Measurements from ENCODE around the gene DMD. TPM values are rescaled to one million over a fixed set of nuclear protein-coding genes. Genes with fewer than 3 reads are reported as not detected.
"Not testable (repeated sequence)": the region's sequence is repeated elsewhere in the genome, so short reads cannot be mapped to it uniquely, and the experiment has no call there.

The DMD gene
- total RNA-seq, 1 donor from 2014 or later, result 30.6 TPM

DNA sequence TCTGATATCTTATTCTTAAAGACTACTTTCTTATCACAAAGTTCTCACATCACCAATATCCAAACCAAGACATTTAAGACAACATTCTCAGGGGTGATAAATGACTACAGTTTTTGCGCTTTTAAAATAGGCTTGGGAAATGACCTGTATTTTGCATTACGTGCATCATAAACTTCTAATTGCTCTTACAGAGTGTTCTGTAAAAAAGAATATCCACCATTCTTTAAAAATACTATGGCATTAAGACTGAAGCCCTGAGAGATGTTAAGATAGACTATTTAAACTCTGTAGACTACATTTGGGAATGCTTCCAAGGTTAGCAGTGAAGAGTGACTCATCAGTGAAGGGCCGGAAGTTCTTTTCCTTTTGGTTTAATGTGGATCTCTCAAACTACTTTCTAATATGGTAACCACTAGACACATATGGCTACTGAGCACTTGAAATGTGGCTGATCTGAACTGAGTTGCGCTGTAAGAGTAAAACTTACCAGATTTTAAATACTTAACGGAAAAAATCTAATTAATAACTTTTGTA is 1620.7 kb downstream of the DMD start:
- Histone ChIP-seq H3K79me2 (ENCODE audit: low read depth) (no peaks in the 10 kb centered on the region), H3K4me1 (no peaks in the 10 kb centered on the region), H3K9me3 (ENCODE audit: low read depth) (no peaks in the 10 kb centered on the region), H3K9ac (no peak overlapping the region), H3K4me2 (no peak overlapping the region), H2AFZ (replicated peaks) (no peak overlapping the region), H3K36me3 (no peaks in the 10 kb centered on the region), H3K27me3 (no peaks in the 10 kb centered on the region), H4K20me1 (ENCODE audit: low read depth) (no peaks in the 10 kb centered on the region), H3F3A (ENCODE audit: low read depth) (no peaks in the 10 kb centered on the region), H3K27ac (no peak overlapping the region), H3K4me3 (no peak overlapping the region)
- H3K4me3 Mint-ChIP-seq, result no peak overlapping the region
- TF ChIP-seq CTCF (IDR thresholded peaks at IDR 0.05) (no peak), EZH2phosphoT487 (IDR thresholded peaks at IDR 0.05) (no peak), EZH2 (IDR thresholded peaks at IDR 0.05) (no peak)
- no peak overlapping the region for H3K27ac Mint-ChIP-seq
- peaks cover 6% of the 10 kb centered on the region for H3K9me3 Mint-ChIP-seq
- no peaks in the 10 kb centered on the region for H3K4me1 Mint-ChIP-seq
- DNase-seq (ENCODE audit: low spot score), result no peak
- H3K36me3 Mint-ChIP-seq, result no peaks in the 10 kb centered on the region
- peaks cover 3% of the 10 kb centered on the region for H3K27me3 Mint-ChIP-seq (ENCODE audit: insufficient read depth, low read depth)

DNA sequence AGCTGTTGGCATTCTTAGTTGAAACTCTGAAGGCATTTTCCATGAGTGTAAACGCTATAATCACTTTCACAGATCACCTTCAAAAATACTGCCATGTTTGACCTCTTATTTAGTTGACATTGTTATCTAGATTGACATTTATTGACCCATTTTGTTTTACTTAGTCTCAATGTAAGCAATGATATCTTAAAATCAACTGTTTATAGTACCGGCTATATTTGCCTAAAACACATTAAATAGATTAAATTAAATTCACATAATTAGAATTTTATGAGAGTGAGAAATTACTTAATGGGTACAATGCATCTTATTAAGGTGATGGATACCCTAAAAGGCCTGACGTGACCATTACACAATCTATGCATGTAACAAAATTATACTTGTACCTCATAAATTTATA is 1621.8 kb downstream of the DMD start:
- no peak overlapping the region for H3K27ac Mint-ChIP-seq

DNA sequence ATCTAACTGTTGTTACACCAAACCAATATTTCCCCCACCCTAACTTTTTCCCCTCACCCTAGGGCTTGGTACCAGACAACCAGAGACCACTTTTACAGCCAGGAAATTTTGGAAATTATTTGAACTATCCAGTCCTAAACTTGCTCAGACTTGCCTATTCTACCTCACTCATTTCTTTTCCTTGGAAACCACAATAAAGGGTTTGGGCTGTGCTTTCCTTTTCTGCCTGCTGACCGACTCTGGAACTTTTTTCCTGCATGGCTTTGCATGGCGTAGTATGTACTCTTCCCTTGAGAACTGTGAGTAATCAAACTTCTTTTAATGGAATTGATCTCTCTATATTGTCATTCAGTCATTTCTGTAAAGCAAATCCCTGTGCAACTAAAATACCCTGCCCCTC is 1623.0 kb downstream of the DMD start:
- Histone ChIP-seq H3K4me1 (no peaks in the 10 kb centered on the region), H3K9me3 (ENCODE audit: low read depth) (peaks cover 3% of the 10 kb centered on the region), H3K27ac (no peak overlapping the region), H3K36me3 (no peaks in the 10 kb centered on the region), H3K9ac (no peak overlapping the region), H2AFZ (replicated peaks) (no peak overlapping the region), H3K4me3 (no peak overlapping the region), H4K20me1 (ENCODE audit: low read depth) (no peaks in the 10 kb centered on the region), H3K79me2 (ENCODE audit: low read depth) (no peaks in the 10 kb centered on the region), H3F3A (ENCODE audit: low read depth) (no peaks in the 10 kb centered on the region), H3K27me3 (no peaks in the 10 kb centered on the region), H3K4me2 (no peak overlapping the region)
- TF ChIP-seq EZH2 (IDR thresholded peaks at IDR 0.05) (no peak), CTCF (IDR thresholded peaks at IDR 0.05) (no peak), EZH2phosphoT487 (IDR thresholded peaks at IDR 0.05) (no peak)
- no peak for DNase-seq (ENCODE audit: low spot score)
- Mint-ChIP-seq H3K4me3 (no peak overlapping the region), H3K27me3 (ENCODE audit: insufficient read depth, low read depth) (peaks cover 3% of the 10 kb centered on the region), H3K4me1 (no peaks in the 10 kb centered on the region), H3K36me3 (no peaks in the 10 kb centered on the region), H3K9me3 (peaks cover 10% of the 10 kb centered on the region), H3K27ac (no peak overlapping the region)

More for the DNA sequence above, 1621.8 kb downstream of the DMD start:
- Histone ChIP-seq H4K20me1 (ENCODE audit: low read depth) (no peaks in the 10 kb centered on the region), H3K9ac (no peak overlapping the region), H3F3A (ENCODE audit: low read depth) (no peaks in the 10 kb centered on the region), H3K79me2 (ENCODE audit: low read depth) (no peaks in the 10 kb centered on the region), H3K4me3 (no peak overlapping the region), H3K36me3 (no peaks in the 10 kb centered on the region), H2AFZ (replicated peaks) (no peak overlapping the region), H3K4me1 (no peaks in the 10 kb centered on the region), H3K4me2 (no peak overlapping the region), H3K27ac (no peak overlapping the region), H3K9me3 (ENCODE audit: low read depth) (peaks cover 3% of the 10 kb centered on the region), H3K27me3 (no peaks in the 10 kb centered on the region)
- no peak overlapping the region for H3K4me3 Mint-ChIP-seq
- H3K27me3 Mint-ChIP-seq (ENCODE audit: insufficient read depth, low read depth), result peaks cover 3% of the 10 kb centered on the region
- TF ChIP-seq EZH2 (IDR thresholded peaks at IDR 0.05), result no peak
- TF ChIP-seq CTCF (IDR thresholded peaks at IDR 0.05), result no peak
- no peak for TF ChIP-seq EZH2phosphoT487 (IDR thresholded peaks at IDR 0.05)
- no peaks in the 10 kb centered on the region for H3K4me1 Mint-ChIP-seq
- H3K9me3 Mint-ChIP-seq, result peaks cover 8% of the 10 kb centered on the region
- no peak for DNase-seq (ENCODE audit: low spot score)
- H3K36me3 Mint-ChIP-seq, result no peaks in the 10 kb centered on the region

- H3K9me3 Mint-ChIP-seq; H3K9me3 ChIP-seq (ENCODE audit: low read depth); H3K36me3 Mint-ChIP-seq; H3K27me3 Mint-ChIP-seq (ENCODE audit: insufficient read depth, low read depth); H3K27ac ChIP-seq; H3K4me1 Mint-ChIP-seq; DNase-seq (ENCODE audit: low spot score); H4K20me1 ChIP-seq (ENCODE audit: low read depth); H3F3A ChIP-seq (ENCODE audit: low read depth); H3K27me3 ChIP-seq; H3K36me3 ChIP-seq; H3K4me2 ChIP-seq; H3K4me1 ChIP-seq; H3K79me2 ChIP-seq (ENCODE audit: low read depth); H3K4me3 ChIP-seq; H3K27ac Mint-ChIP-seq; H2AFZ ChIP-seq (replicated peaks); H3K4me3 Mint-ChIP-seq; H3K9ac ChIP-seq: not testable (repeated sequence)
Measured at GRCh38 chrX:31583892-31584291, 1627.5 kb downstream of the DMD start.

Data from neural progenitor cell (in vitro differentiated cells).